ENCODE data around the gene INCA1. TPM values are rescaled to one million over a fixed set of nuclear protein-coding genes. Genes with fewer than 3 reads are reported as not detected.

The INCA1 gene
- total and polyA plus RNA-seq, 8 donors, result 1.3 to 6.1 (median 1.6) TPM; not detected in 3

GRCh38 chr17:4939546-4939795 is 57.9 kb downstream of the INCA1 start:
- Histone ChIP-seq H3K9me3 (no peaks in the 10 kb centered on the region), H3K27me3 (no peaks in the 10 kb centered on the region), H3K36me3 (peaks cover 45 to 58% (median 53%) of the 10 kb centered on the region in 4 donors), H3K4me3 (peak overlapping the region; percentile 70 to 91 (median 84)), H3K27ac (peak overlapping the region; percentile 91 to 100 (median 95)), H3K4me1 (peaks cover 37 to 62% (median 60%) of the 10 kb centered on the region in 4 donors)
- 0% methylated on average over 1 to 16 of the region's 16 CpGs for WGBS, 5 donors
- no peak for DNase-seq
- intact Hi-C loops (cut with DNase I; ENCODE audit: low total_unique reads), result no loop called here
- TF ChIP-seq POLR2AphosphoS5 (IDR thresholded peaks at IDR 0.05) (no peak), CTCF (IDR thresholded peaks at IDR 0.05) (no peak), POLR2A (IDR thresholded peaks at IDR 0.05) (no peak), EP300 (IDR thresholded peaks at IDR 0.05) (no peak)

- intact Hi-C loops (cut with DNase I; ENCODE audit: low total_unique reads), result no loop called here
- Histone ChIP-seq H3K27ac (peak overlapping the region; percentile 91 to 100 (median 95)), H3K9me3 (no peaks in the 10 kb centered on the region), H3K4me1 (peaks cover 39 to 62% (median 60%) of the 10 kb centered on the region in 4 donors), H3K27me3 (no peaks in the 10 kb centered on the region), H3K36me3 (peaks cover 42 to 52% (median 48%) of the 10 kb centered on the region in 4 donors), H3K4me3 (peak overlapping the region; percentile 70 to 91 (median 84))
- DNase-seq, result no peak
- TF ChIP-seq EP300 (IDR thresholded peaks at IDR 0.05), result no peak
- WGBS, 5 donors, result 35 to 47% (median 42%) methylated on average over 15 to 19 of the region's 19 CpGs
Measured at GRCh38 chr17:4938688-4939545, 58.4 kb downstream of the INCA1 start.

Small RNAs within 50 kb of the gene (small RNA-seq; reads per million reads assigned to genes)
- 0 to 0.27 (median 0) reads per million in 4 donors for gene MIR6864
- 0 to 1.6 (median 0) reads per million in 4 donors for gene MIR6865

Other genes with a start within 250 kb of the INCA1 start
- 100 to 1,000 TPM in 1 of 5 donors, 1 to 10 TPM in 2, not detected in 2; 6.7 to 199 (median 9.5) TPM for gene TM4SF5, start 225.6 kb downstream of the INCA1 start, total RNA-seq
- gene TM4SF5, start 225.6 kb downstream of the INCA1 start, polyA plus RNA-seq, result 1 to 10 TPM; 2.3 to 9.1 (median 6.1) TPM
- gene VMO1, start 211.2 kb downstream of the INCA1 start, total RNA-seq, result 1 to 10 TPM in 2 of 5 donors, not detected in 3; 1.5 to 2.3 TPM
- gene VMO1, start 211.2 kb downstream of the INCA1 start, polyA plus RNA-seq, result 1 to 10 TPM; 1.4 to 3.0 (median 2.7) TPM
- gene GLTPD2, start 208.6 kb downstream of the INCA1 start, total RNA-seq, result not detected
- gene GLTPD2, start 208.6 kb downstream of the INCA1 start, polyA plus RNA-seq, result under 1 TPM in 1 of 3 donors, not detected in 2; 0.15 TPM
- gene PSMB6, start 201.4 kb downstream of the INCA1 start, total RNA-seq, result 100 to 1,000 TPM in 2 of 5 donors, 10 to 100 TPM in 3; 60.2 to 118 (median 80.5) TPM
- gene PSMB6, start 201.4 kb downstream of the INCA1 start, polyA plus RNA-seq, result 100 to 1,000 TPM; 187 to 200 (median 187) TPM
- gene PLD2, start 190.4 kb downstream of the INCA1 start, total RNA-seq, result 100 to 1,000 TPM in 2 of 5 donors, 10 to 100 TPM in 3; 14.5 to 123 (median 34.1) TPM
- 10 to 100 TPM; 10.3 to 28.7 (median 10.8) TPM for gene PLD2, start 190.4 kb downstream of the INCA1 start, polyA plus RNA-seq
- 100 to 1,000 TPM in 1 of 5 donors, 10 to 100 TPM in 4; 40.9 to 230 (median 49.6) TPM for gene MINK1, start 164.2 kb downstream of the INCA1 start, total RNA-seq
- gene MINK1, start 164.2 kb downstream of the INCA1 start, polyA plus RNA-seq, result 10 to 100 TPM; 24.6 to 57.1 (median 29.8) TPM
- 1 to 10 TPM in 4 of 5 donors, not detected in 1; 1.4 to 6.6 (median 2.9) TPM for gene C17orf107, start 98.0 kb downstream of the INCA1 start, total RNA-seq
- gene C17orf107, start 98.0 kb downstream of the INCA1 start, polyA plus RNA-seq, result 1 to 10 TPM in 2 of 3 donors, under 1 TPM in 1; 0.75 to 3.2 (median 2.4) TPM
- gene CHRNE, start 94.4 kb downstream of the INCA1 start, total RNA-seq, result 1 to 10 TPM in 1 of 5 donors, under 1 TPM in 1, not detected in 3; 0.45 to 2.0 TPM
- gene CHRNE, start 94.4 kb downstream of the INCA1 start, polyA plus RNA-seq, result 1 to 10 TPM in 1 of 3 donors, under 1 TPM in 2; 0.43 to 1.2 (median 0.93) TPM
- not detected for gene GP1BA, start 65.2 kb downstream of the INCA1 start, total RNA-seq
- under 1 TPM in 1 of 3 donors, not detected in 2; 0.05 TPM for gene GP1BA, start 65.2 kb downstream of the INCA1 start, polyA plus RNA-seq
- gene SLC25A11, start 57.5 kb downstream of the INCA1 start, total RNA-seq, result 10 to 100 TPM; 25.2 to 73.5 (median 43.2) TPM
- 10 to 100 TPM; 29.1 to 45.6 (median 40.9) TPM for gene SLC25A11, start 57.5 kb downstream of the INCA1 start, polyA plus RNA-seq
- 10 to 100 TPM in 4 of 5 donors, 1 to 10 TPM in 1; 8.8 to 57.1 (median 33.9) TPM for gene RNF167, start 57.3 kb downstream of the INCA1 start, total RNA-seq
- gene RNF167, start 57.3 kb downstream of the INCA1 start, polyA plus RNA-seq, result 100 to 1,000 TPM in 2 of 3 donors, 10 to 100 TPM in 1; 73.3 to 134 (median 112) TPM
- 100 to 1,000 TPM; 218 to 690 (median 514) TPM for gene PFN1, start 49.0 kb downstream of the INCA1 start, total RNA-seq
- gene PFN1, start 49.0 kb downstream of the INCA1 start, polyA plus RNA-seq, result 100 to 1,000 TPM; 587 to 789 (median 610) TPM
- 10 to 100 TPM in 1 of 5 donors, 1 to 10 TPM in 3, not detected in 1; 1.8 to 12.1 (median 5.8) TPM for gene ENO3, start 46.4 kb downstream of the INCA1 start, total RNA-seq
- 10 to 100 TPM in 1 of 3 donors, 1 to 10 TPM in 2; 6.6 to 11.3 (median 10.0) TPM for gene ENO3, start 46.4 kb downstream of the INCA1 start, polyA plus RNA-seq
- gene SPAG7, start 29.7 kb downstream of the INCA1 start, total RNA-seq, result 100 to 1,000 TPM in 1 of 5 donors, 10 to 100 TPM in 4; 17.5 to 133 (median 51.8) TPM
- 10 to 100 TPM; 76.4 to 85.8 (median 78.5) TPM for gene SPAG7, start 29.7 kb downstream of the INCA1 start, polyA plus RNA-seq
- 100 to 1,000 TPM in 2 of 5 donors, 10 to 100 TPM in 2, 1 to 10 TPM in 1; 8.1 to 202 (median 82.1) TPM for gene CAMTA2, start 9.8 kb downstream of the INCA1 start, total RNA-seq
- 10 to 100 TPM; 28.0 to 52.7 (median 41.4) TPM for gene CAMTA2, start 9.8 kb downstream of the INCA1 start, polyA plus RNA-seq
- gene KIF1C, start 428 bp upstream of the INCA1 start, total RNA-seq, result 100 to 1,000 TPM in 2 of 5 donors, 10 to 100 TPM in 3; 47.5 to 334 (median 94.8) TPM
- gene KIF1C, start 428 bp upstream of the INCA1 start, polyA plus RNA-seq, result 100 to 1,000 TPM in 1 of 3 donors, 10 to 100 TPM in 2; 33.4 to 130 (median 70.3) TPM
- not detected for gene SLC52A1, start 37.9 kb upstream of the INCA1 start, total RNA-seq
- 1 to 10 TPM in 1 of 3 donors, not detected in 2; 1.0 TPM for gene SLC52A1, start 37.9 kb upstream of the INCA1 start, polyA plus RNA-seq
- gene ZFP3, start 80.9 kb upstream of the INCA1 start, total RNA-seq, result 10 to 100 TPM in 1 of 5 donors, 1 to 10 TPM in 4; 2.9 to 15.2 (median 6.6) TPM
- gene ZFP3, start 80.9 kb upstream of the INCA1 start, polyA plus RNA-seq, result 1 to 10 TPM; 1.7 to 2.6 (median 1.7) TPM
- gene ZNF232, start 114.4 kb upstream of the INCA1 start, total RNA-seq, result 1 to 10 TPM in 4 of 5 donors, under 1 TPM in 1; 0.58 to 8.0 (median 7.5) TPM
- gene ZNF232, start 114.4 kb upstream of the INCA1 start, polyA plus RNA-seq, result 10 to 100 TPM in 1 of 3 donors, 1 to 10 TPM in 2; 6.9 to 11.8 (median 7.0) TPM
- gene USP6, start 118.5 kb upstream of the INCA1 start, total RNA-seq, result under 1 TPM in 2 of 5 donors, not detected in 3; 0.18 to 0.45 TPM
- under 1 TPM in 1 of 3 donors, not detected in 2; 0.05 TPM for gene USP6, start 118.5 kb upstream of the INCA1 start, polyA plus RNA-seq
- gene ZNF594, start 194.3 kb upstream of the INCA1 start, total RNA-seq, result 10 to 100 TPM in 2 of 5 donors, 1 to 10 TPM in 3; 5.8 to 73.5 (median 10.0) TPM
- 1 to 10 TPM in 1 of 3 donors, under 1 TPM in 1, not detected in 1; 0.56 to 1.1 TPM for gene ZNF594, start 194.3 kb upstream of the INCA1 start, polyA plus RNA-seq
- gene SCIMP, start 237.3 kb upstream of the INCA1 start, total RNA-seq, result 1 to 10 TPM in 1 of 5 donors, under 1 TPM in 1, not detected in 3; 0.72 to 1.1 TPM
- 1 to 10 TPM in 1 of 3 donors, under 1 TPM in 1, not detected in 1; 0.62 to 2.1 TPM for gene SCIMP, start 237.3 kb upstream of the INCA1 start, polyA plus RNA-seq

Measured in stomach (tissue), 9 donors.